HG02678 (cell line): ENCODE measurements around the gene RBMX2.

ENCODE experiments used
- ATAC-seq: cut with Tn5 transposase; IDR thresholded peaks from one replicate; pipeline ENCODE4 v1.9.1; 2021; ENCODE audit warnings: mild to moderate bottlenecking, moderate library complexity; ENCODE audit not compliant: unreplicated experiment

Gene RBMX2

GRCh38 chrX:130444641-130445336, 43.0 kb downstream of the RBMX2 start:
- no peak for ATAC-seq

DNA sequence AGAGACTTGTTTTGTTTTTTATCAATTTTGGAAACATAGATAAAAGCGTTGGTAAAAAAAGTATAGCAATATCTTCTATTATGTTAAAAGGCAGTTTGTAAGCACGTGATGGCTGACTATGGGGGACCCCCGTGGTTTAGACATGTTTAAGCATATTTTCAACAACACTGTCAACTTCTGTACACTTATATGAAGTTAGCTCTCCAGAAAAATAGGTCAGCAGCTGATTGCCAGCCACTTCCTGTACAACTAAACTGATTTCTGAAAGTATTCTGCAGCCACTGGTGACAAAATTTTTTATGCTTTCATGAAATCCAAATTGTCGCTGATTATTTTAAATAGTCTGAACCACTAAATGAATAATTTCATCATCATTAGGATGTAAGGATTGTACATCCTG, 45.2 kb downstream of the RBMX2 start:
- no peak for ATAC-seq
